Upper lobe of right lung (tissue), 1 donor: ENCODE data around the gene OR51I1. TPM values are rescaled to one million over a fixed set of nuclear protein-coding genes. Genes with fewer than 3 reads are reported as not detected.

Experiments used
- ATAC-seq: fragments of 200-7000 bp; cut with Tn5 transposase; one replicate; pipeline ENCODE4 v1.9.1; 2020; ENCODE audit warnings: mild to moderate bottlenecking, moderate library complexity
- DNase-seq: peaks from one replicate; pipeline ENCODE4 v3.0.0-alpha.2; 2020
- H3K27ac ChIP-seq: fragments of 200-600 bp; one replicate; pipeline ENCODE4 v1.8.0; 2022
- H3K27me3 ChIP-seq: fragments of 200-600 bp; one replicate; pipeline ENCODE4 v1.8.0; 2022; ENCODE audit warnings: mild to moderate bottlenecking
- H3K36me3 ChIP-seq: fragments of 200-600 bp; one replicate; pipeline ENCODE4 v1.8.0; 2022
- H3K4me1 ChIP-seq: fragments of 200-600 bp; one replicate; pipeline ENCODE4 v1.8.0; 2022
- H3K4me3 ChIP-seq: fragments of 200-600 bp; one replicate; pipeline ENCODE4 v1.8.0; 2022; ENCODE audit warnings: mild to moderate bottlenecking
- H3K9me3 ChIP-seq: fragments of 200-600 bp; one replicate; pipeline ENCODE4 v1.8.0; 2022
- intact Hi-C: fragments of 100-400 bp; cut with DNase I; formaldehyde crosslinking; loops from one replicate; pipeline ENCODE4 v1.11.0; 2022
- long read RNA-seq: library from polyadenylated mRNA; unstranded; transcript quantifications from one replicate; pipeline ENCODE4 v2.0.0, GENCODE V29; 2021
- total RNA-seq: library from RNA; stranded (reverse); fragmentation: NEBNext Ultra II Directional; extraction: Animal tissue kit (Norgen Biotek cat#: 25700); gene quantifications from one replicate; pipeline ENCODE4 v1.2.1, GENCODE V29; 2021
- TF ChIP-seq, protein P1 (sequence below): fragments of 200-600 bp; IDR thresholded peaks from one replicate; pipeline ENCODE4 v1.8.0; 2022; ENCODE audit warnings: antibody characterized with exemption
- donor health status: DM: no; HTN: yes; CAD: no; lungs with severe emphysema.

OR51I1 gene
- not detected for total RNA-seq
- long read RNA-seq = 0 reads

- H3K9me3 ChIP-seq = no peaks in the 10 kb centered on the region
- no peaks in the 10 kb centered on the region for H3K36me3 ChIP-seq
- no peaks in the 10 kb centered on the region for H3K27me3 ChIP-seq
- TF ChIP-seq, protein P1, sequence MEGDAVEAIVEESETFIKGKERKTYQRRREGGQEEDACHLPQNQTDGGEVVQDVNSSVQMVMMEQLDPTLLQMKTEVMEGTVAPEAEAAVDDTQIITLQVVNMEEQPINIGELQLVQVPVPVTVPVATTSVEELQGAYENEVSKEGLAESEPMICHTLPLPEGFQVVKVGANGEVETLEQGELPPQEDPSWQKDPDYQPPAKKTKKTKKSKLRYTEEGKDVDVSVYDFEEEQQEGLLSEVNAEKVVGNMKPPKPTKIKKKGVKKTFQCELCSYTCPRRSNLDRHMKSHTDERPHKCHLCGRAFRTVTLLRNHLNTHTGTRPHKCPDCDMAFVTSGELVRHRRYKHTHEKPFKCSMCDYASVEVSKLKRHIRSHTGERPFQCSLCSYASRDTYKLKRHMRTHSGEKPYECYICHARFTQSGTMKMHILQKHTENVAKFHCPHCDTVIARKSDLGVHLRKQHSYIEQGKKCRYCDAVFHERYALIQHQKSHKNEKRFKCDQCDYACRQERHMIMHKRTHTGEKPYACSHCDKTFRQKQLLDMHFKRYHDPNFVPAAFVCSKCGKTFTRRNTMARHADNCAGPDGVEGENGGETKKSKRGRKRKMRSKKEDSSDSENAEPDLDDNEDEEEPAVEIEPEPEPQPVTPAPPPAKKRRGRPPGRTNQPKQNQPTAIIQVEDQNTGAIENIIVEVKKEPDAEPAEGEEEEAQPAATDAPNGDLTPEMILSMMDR = no peak
- no peak within 1 kb of the TSS for H3K27ac ChIP-seq
- ATAC-seq = no peak
- H3K4me3 ChIP-seq = no peak within 1 kb of the TSS
- intact Hi-C loops = no loop called here
- no peak for DNase-seq
- no peaks in the 10 kb centered on the region for H3K4me1 ChIP-seq
These were observed at the start of gene OR51I1 for GRCh38 chr11:5441414-5441813. Gene OR51I1, minus strand, starts transcription at chr11:5441514. Its CDS starts 0 bp downstream, at chr11:5441514.

- TF ChIP-seq, protein P1 = no peak
- H3K27me3 ChIP-seq = no peaks in the 10 kb centered on the region
- intact Hi-C loops = no loop called here
These were observed 48.5 kb upstream of the OR51I1 start for GRCh38 chr11:5489576-5490357.

DNA sequence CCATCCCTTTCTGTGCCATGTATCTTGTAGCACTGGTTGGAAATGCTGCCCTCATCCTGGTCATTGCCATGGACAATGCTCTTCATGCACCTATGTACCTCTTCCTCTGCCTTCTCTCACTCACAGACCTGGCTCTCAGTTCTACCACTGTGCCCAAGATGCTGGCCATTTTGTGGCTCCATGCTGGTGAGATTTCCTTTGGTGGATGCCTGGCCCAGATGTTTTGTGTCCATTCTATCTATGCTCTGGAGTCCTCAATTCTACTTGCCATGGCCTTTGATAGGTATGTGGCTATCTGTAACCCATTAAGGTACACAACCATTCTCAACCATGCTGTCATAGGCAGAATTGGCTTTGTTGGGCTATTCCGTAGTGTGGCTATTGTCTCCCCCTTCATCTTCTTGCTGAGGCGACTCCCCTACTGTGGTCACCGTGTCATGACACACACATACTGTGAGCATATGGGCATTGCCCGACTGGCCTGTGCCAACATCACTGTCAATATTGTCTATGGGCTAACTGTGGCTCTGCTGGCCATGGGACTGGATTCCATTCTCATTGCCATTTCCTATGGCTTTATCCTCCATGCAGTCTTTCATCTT is 47.6 kb upstream of the OR51I1 start:
- H3K27ac ChIP-seq = no peak overlapping the region
- DNase-seq (no peak), ATAC-seq (no peak)
- no peak overlapping the region for H3K4me3 ChIP-seq
- TF ChIP-seq, protein P1 = no peak
- no peaks in the 10 kb centered on the region for H3K36me3 ChIP-seq
- intact Hi-C loops = no loop called here
- no peaks in the 10 kb centered on the region for H3K9me3 ChIP-seq
- no peaks in the 10 kb centered on the region for H3K4me1 ChIP-seq
- no peaks in the 10 kb centered on the region for H3K27me3 ChIP-seq

More at GRCh38 chr11:5489576-5490357, 48.5 kb upstream of the OR51I1 start:
- no peak for ATAC-seq
- no peak overlapping the region for H3K4me3 ChIP-seq
- no peak for DNase-seq
- H3K36me3 ChIP-seq = no peaks in the 10 kb centered on the region
- H3K4me1 ChIP-seq = no peaks in the 10 kb centered on the region
- H3K27ac ChIP-seq = no peak overlapping the region
- H3K9me3 ChIP-seq = no peaks in the 10 kb centered on the region

- TF ChIP-seq, protein P1 = no peak
- Histone ChIP-seq H3K9me3 (no peaks in the 10 kb centered on the region), H3K4me1 (no peaks in the 10 kb centered on the region), H3K27me3 (no peaks in the 10 kb centered on the region), H3K27ac (no peak within 1 kb of the TSS), H3K4me3 (no peak within 1 kb of the TSS), H3K36me3 (no peaks in the 10 kb centered on the region)
- DNase-seq (no peak), ATAC-seq (no peak)
- intact Hi-C loops = no loop called here
These were observed 47.1 kb upstream of the OR51I1 start, which contains the start of gene OR52D1 for GRCh38 chr11:5488385-5488784. Gene OR52D1, plus strand, starts transcription at chr11:5488685. Its CDS starts 22 bp downstream, at chr11:5488707.

GRCh38 chr11:5486421-5486820 is 45.1 kb upstream of the OR51I1 start:
- Histone ChIP-seq H3K4me3 (no peak overlapping the region), H3K27me3 (no peaks in the 10 kb centered on the region), H3K9me3 (no peaks in the 10 kb centered on the region), H3K27ac (no peak overlapping the region), H3K4me1 (no peaks in the 10 kb centered on the region), H3K36me3 (no peaks in the 10 kb centered on the region)
- ATAC-seq (no peak), DNase-seq (no peak)
- TF ChIP-seq, protein P1 = no peak
- intact Hi-C loops = no loop called here
